GM18873 (cell line): ENCODE measurements around the gene INMT.

Source experiments
- ATAC-seq: cut with Tn5 transposase; IDR thresholded peaks from one replicate; pipeline ENCODE4 v1.9.1; 2021; ENCODE audit warnings: mild to moderate bottlenecking, moderate library complexity, moderate number of reproducible peaks; ENCODE audit not compliant: unreplicated experiment, low FRiP score

INMT gene

GRCh38 chr7:30727061-30727945, 24.6 kb upstream of the INMT start:
- no peak for ATAC-seq

- ATAC-seq = no peak
Measured at GRCh38 chr7:30728591-30729100, 23.3 kb upstream of the INMT start.

- no peak for ATAC-seq
Measured at GRCh38 chr7:30729642-30730041, 22.3 kb upstream of the INMT start.

- no peak for ATAC-seq
Measured at GRCh38 chr7:30730097-30730496, 21.8 kb upstream of the INMT start.

GRCh38 chr7:30730996-30731395, 20.9 kb upstream of the INMT start:
- ATAC-seq = no peak

GRCh38 chr7:30731581-30731980, 20.4 kb upstream of the INMT start:
- no peak for ATAC-seq

- ATAC-seq = no peak
Measured at GRCh38 chr7:30732606-30733005, 19.3 kb upstream of the INMT start.

GRCh38 chr7:30733216-30733615, 18.7 kb upstream of the INMT start:
- no peak for ATAC-seq

- no peak for ATAC-seq
Measured at GRCh38 chr7:30733691-30734090, 18.2 kb upstream of the INMT start.

GRCh38 chr7:30734497-30734896, 17.4 kb upstream of the INMT start:
- no peak for ATAC-seq

GRCh38 chr7:30735631-30736030, 16.3 kb upstream of the INMT start:
- no peak for ATAC-seq

GRCh38 chr7:30736291-30736690, 15.6 kb upstream of the INMT start:
- no peak for ATAC-seq

- no peak for ATAC-seq
Measured at GRCh38 chr7:30738026-30738915, 13.7 kb upstream of the INMT start.

- no peak for ATAC-seq
Measured at GRCh38 chr7:30739691-30740090, 12.2 kb upstream of the INMT start.

- no peak for ATAC-seq
Measured at GRCh38 chr7:30740417-30741181, 11.3 kb upstream of the INMT start.

- no peak for ATAC-seq
Measured at GRCh38 chr7:30741289-30741688, 10.6 kb upstream of the INMT start.

GRCh38 chr7:30743371-30744074, 8.4 kb upstream of the INMT start:
- ATAC-seq = no peak

- ATAC-seq = no peak
Measured at GRCh38 chr7:30744075-30744417, 7.9 kb upstream of the INMT start.

- ATAC-seq = no peak
Measured at GRCh38 chr7:30745261-30745941, 6.5 kb upstream of the INMT start.
